SK-N-MC (cell line): Measurements from ENCODE around the gene MZB1.
"Not testable (repeated sequence)": the region's sequence is repeated elsewhere in the genome, so short reads cannot be mapped to it uniquely, and the experiment has no call there.

Source experiments
- DNase-seq: peaks from one replicate; pipeline ENCODE4 v3.0.0-alpha.2; 2011; ENCODE audit warnings: low read depth, low spot score
- H3K27ac ChIP-seq: fragments of 200-600 bp; sonication (generic); 2 replicates; pipeline ENCODE4 v1.5.1; 2016; ENCODE audit warnings: mixed run types
- H3K36me3 ChIP-seq: fragments of 200-600 bp; sonication (generic); 2 replicates; pipeline ENCODE4 v1.6.1; 2017; ENCODE audit warnings: antibody characterized with exemption, low read length, mixed read lengths; ENCODE audit not compliant: insufficient read depth
- H3K4me3 ChIP-seq: fragments of 200-600 bp; sonication (generic); 2 replicates; pipeline ENCODE4 v1.5.1; 2016
- H3K9ac ChIP-seq: fragments of 200-600 bp; sonication (generic); 2 replicates; pipeline ENCODE4 v1.8.0; 2017; ENCODE audit warnings: mixed run types, mixed read lengths; ENCODE audit not compliant: insufficient read length
- H3K9me3 ChIP-seq: fragments of 200-600 bp; sonication (generic); 2 replicates; pipeline ENCODE4 v1.6.1; 2017; ENCODE audit warnings: low read depth, mild to moderate bottlenecking, antibody characterized with exemption, low read length, moderate library complexity, mixed read lengths
- EZH2 ChIP-seq: fragments of 200-600 bp; sonication (generic); IDR thresholded peaks from one replicate; pipeline ENCODE4 v1.6.1; 2017; ENCODE audit warnings: antibody characterized with exemption
- FOXP2 ChIP-seq: optimal IDR thresholded peaks from 2 replicates; pipeline ENCODE3; 2011; ENCODE audit warnings: mild to moderate bottlenecking, moderate library complexity; ENCODE audit not compliant: insufficient read depth; ENCODE audit errors: extremely low read length, control extremely low read depth
- POLR2AphosphoS5 ChIP-seq: IDR thresholded peaks from 2 replicates; pipeline ENCODE4 v1.6.1; 2012; ENCODE audit warnings: mild to moderate bottlenecking, low read depth, low read length, borderline replicate concordance

The MZB1 gene

DNA sequence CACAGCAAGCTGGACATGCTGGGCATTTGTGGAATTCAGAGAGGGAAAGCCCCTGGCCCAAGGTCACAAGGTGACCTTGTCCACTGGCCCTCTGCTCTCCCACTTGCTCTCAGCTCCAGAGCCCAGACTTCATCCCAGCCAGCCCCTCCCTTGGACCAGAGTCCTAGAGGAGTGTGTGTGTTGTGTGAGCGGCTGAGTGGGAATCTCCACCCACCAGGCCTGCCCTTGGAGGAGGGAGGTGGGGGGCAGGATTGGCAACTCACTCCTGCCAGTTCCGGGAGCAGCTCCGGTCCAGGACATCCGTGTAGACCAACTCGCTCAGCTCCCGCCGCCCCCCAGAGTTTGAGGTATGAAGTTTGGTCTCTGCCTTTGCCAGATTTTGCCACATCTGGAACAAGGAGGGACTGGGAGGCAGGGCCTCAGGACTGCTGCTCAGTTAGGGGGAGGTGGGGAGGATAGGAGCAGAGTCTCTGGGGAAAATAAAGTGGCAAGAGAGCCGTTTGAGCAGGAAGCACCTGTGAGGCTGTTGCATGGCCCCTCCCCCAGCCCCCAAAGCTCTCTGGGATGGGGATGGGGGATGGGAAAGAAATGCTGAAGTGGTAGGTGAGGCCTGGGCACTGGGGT lies 1.4 kb downstream of the MZB1 start:
- Histone ChIP-seq H3K27ac (no peak overlapping the region), H3K9me3 (no peaks in the 10 kb centered on the region), H3K4me3 (no peak overlapping the region), H3K9ac (no peak overlapping the region), H3K36me3 (no peaks in the 10 kb centered on the region)
- TF ChIP-seq POLR2AphosphoS5, result no peak
- TF ChIP-seq FOXP2, result no peak
- TF ChIP-seq EZH2, result no peak
- DNase-seq, result no peak

- H3K9me3 ChIP-seq, result no peaks in the 10 kb centered on the region
- no peaks in the 10 kb centered on the region for H3K36me3 ChIP-seq
- no peak for TF ChIP-seq POLR2AphosphoS5
- TF ChIP-seq FOXP2, result no peak
- no peak for TF ChIP-seq EZH2
- no peak for DNase-seq
- no peak overlapping the region for H3K4me3 ChIP-seq
- no peak overlapping the region for H3K27ac ChIP-seq
- no peak overlapping the region for H3K9ac ChIP-seq
Measured at GRCh38 chr5:139387611-139388197, 2.0 kb downstream of the MZB1 start.

DNA sequence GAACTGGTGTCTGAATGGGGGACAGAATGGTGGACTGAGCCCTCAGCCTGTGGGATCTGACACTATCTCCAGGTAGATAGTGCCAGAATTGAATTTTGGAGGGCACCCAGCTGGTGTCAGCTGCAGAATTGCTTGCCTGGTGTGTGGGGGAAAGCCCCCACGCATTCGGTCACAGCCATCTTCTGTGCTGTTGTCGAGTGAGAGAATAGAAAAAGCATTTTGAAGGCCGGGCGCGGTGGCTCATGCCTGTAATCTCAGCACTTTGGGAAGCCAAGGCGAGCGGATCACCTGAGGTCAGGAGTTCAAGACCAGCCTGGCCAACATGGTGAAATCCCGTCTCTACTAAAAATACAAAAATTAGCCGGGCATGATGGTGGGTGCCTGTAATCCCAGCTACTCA lies 2.8 kb downstream of the MZB1 start:
- H3K9ac ChIP-seq, H3K36me3 ChIP-seq, H3K27ac ChIP-seq, H3K4me3 ChIP-seq, DNase-seq, H3K9me3 ChIP-seq: not testable (repeated sequence)

GRCh38 chr5:139386050-139386438 lies 3.7 kb downstream of the MZB1 start:
- Histone ChIP-seq H3K9ac (no peak overlapping the region), H3K36me3 (no peaks in the 10 kb centered on the region), H3K27ac (no peak overlapping the region), H3K9me3 (no peaks in the 10 kb centered on the region), H3K4me3 (no peak overlapping the region)
- no peak for DNase-seq
- TF ChIP-seq FOXP2, result no peak

GRCh38 chr5:139385061-139386049 lies 4.4 kb downstream of the MZB1 start:
- TF ChIP-seq FOXP2, result no peak
- no peak for TF ChIP-seq POLR2AphosphoS5
- TF ChIP-seq EZH2, result no peak
- no peak for DNase-seq
- no peaks in the 10 kb centered on the region for H3K36me3 ChIP-seq
- H3K9ac ChIP-seq, result no peak overlapping the region
- no peaks in the 10 kb centered on the region for H3K9me3 ChIP-seq
- H3K27ac ChIP-seq, result no peak overlapping the region
- H3K4me3 ChIP-seq, result no peak overlapping the region

DNA sequence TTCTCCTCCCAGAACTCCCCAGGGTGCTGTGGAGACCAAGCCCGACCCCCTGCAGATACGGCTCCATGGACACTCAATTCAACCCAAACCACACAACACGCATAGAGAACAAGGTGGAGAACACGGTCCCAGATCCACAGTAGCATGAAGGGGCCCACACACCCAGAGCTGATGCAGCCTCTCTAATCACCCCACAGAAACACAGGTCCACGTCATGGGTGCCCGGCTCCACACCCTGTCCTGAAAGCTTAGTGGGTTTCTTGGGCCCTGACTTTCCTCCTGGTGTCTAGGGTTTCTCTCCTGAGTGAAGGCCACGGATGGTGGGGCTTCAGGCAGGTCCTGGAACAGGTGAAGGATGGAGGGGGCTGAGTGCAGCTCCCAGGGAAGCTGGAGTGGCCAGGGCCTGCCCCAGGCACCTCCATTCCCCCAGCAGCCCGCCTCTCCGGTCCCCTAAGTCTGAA lies 5.1 kb downstream of the MZB1 start:
- H3K4me3 ChIP-seq, result no peak overlapping the region
- H3K36me3 ChIP-seq, result no peaks in the 10 kb centered on the region
- TF ChIP-seq POLR2AphosphoS5, result no peak
- no peak for TF ChIP-seq EZH2
- no peak for TF ChIP-seq FOXP2
- H3K27ac ChIP-seq, result no peak overlapping the region
- DNase-seq, result no peak
- no peak overlapping the region for H3K9ac ChIP-seq
- no peaks in the 10 kb centered on the region for H3K9me3 ChIP-seq

- H3K27ac ChIP-seq, result no peak overlapping the region
- H3K4me3 ChIP-seq, result no peak overlapping the region
- no peak overlapping the region for H3K9ac ChIP-seq
Measured at GRCh38 chr5:139383993-139384590, 5.6 kb downstream of the MZB1 start.

GRCh38 chr5:139383275-139383992 lies 6.3 kb downstream of the MZB1 start, which contains the start of gene SLC23A1:
SLC23A1 (minus strand) TSS chr5:139383297; CDS start chr5:139383253, 44 bp downstream.
- no peaks in the 10 kb centered on the region for H3K9me3 ChIP-seq
- H3K36me3 ChIP-seq, result no peaks in the 10 kb centered on the region
- DNase-seq, result no peak
- no peak within 1 kb of the TSS for H3K9ac ChIP-seq
- no peak within 1 kb of the TSS for H3K27ac ChIP-seq
- H3K4me3 ChIP-seq, result no peak within 1 kb of the TSS
- TF ChIP-seq EZH2 (no peak), FOXP2 (no peak), POLR2AphosphoS5 (no peak)

More at GRCh38 chr5:139383993-139384590, 5.6 kb downstream of the MZB1 start:
- H3K36me3 ChIP-seq, result no peaks in the 10 kb centered on the region
- no peak for TF ChIP-seq POLR2AphosphoS5
- TF ChIP-seq EZH2, result no peak
- no peak for TF ChIP-seq FOXP2
- H3K9me3 ChIP-seq, result no peaks in the 10 kb centered on the region
- DNase-seq, result no peak
